OCI-LY3 (cell line): ENCODE data around the gene CTXN2.

ENCODE experiments used
- EZH2phosphoT487 ChIP-seq: fragments of 200-600 bp; shearing (Covaris generic); IDR thresholded peaks from 2 replicates; pipeline ENCODE4 v1.6.1; 2018; ENCODE audit warnings: antibody characterized with exemption, mixed run types, low read depth
- TF ChIP-seq, protein P1 (sequence below): fragments of 200-600, 300-600 bp; sonication (generic); IDR thresholded peaks from 2 replicates; pipeline ENCODE4 v1.5.1; 2014; ENCODE audit warnings: antibody characterized with exemption, low read length, low read depth

DNA sequence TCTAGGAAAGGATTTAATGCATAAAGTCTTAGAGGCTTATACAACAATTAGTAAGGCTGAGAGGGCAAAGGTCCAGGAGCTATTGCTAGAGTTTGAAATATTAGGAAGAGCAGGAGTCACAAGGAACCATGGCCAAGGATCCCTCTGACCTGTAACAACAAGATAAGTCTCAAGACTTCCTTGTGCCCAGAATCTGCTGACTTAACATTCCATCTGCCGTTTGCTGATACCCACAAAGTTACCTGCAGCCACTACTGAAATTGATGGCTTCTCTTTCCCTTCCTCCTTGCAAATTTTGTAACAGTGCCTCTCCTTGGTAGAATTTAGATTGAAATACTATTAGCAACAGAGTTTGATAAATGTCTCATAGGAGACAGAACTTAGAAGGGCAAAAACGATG is 8.7 kb upstream of the CTXN2 start:
- TF ChIP-seq, protein P1, sequence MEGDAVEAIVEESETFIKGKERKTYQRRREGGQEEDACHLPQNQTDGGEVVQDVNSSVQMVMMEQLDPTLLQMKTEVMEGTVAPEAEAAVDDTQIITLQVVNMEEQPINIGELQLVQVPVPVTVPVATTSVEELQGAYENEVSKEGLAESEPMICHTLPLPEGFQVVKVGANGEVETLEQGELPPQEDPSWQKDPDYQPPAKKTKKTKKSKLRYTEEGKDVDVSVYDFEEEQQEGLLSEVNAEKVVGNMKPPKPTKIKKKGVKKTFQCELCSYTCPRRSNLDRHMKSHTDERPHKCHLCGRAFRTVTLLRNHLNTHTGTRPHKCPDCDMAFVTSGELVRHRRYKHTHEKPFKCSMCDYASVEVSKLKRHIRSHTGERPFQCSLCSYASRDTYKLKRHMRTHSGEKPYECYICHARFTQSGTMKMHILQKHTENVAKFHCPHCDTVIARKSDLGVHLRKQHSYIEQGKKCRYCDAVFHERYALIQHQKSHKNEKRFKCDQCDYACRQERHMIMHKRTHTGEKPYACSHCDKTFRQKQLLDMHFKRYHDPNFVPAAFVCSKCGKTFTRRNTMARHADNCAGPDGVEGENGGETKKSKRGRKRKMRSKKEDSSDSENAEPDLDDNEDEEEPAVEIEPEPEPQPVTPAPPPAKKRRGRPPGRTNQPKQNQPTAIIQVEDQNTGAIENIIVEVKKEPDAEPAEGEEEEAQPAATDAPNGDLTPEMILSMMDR = no peak
- no peak for TF ChIP-seq EZH2phosphoT487
